HCT116 (cell line): ENCODE data around the gene PSMD2. TPM values are rescaled to one million over a fixed set of nuclear protein-coding genes. Genes with fewer than 3 reads are reported as not detected.

Source experiments
- ATAC-seq: fragments of 200-7000 bp; cut with Tn5 transposase; 2 replicates; pipeline ENCODE4 v1.9.1; 2020; ENCODE audit warnings: mild to moderate bottlenecking, moderate library complexity
- BruUV-seq: library from RNA; stranded (reverse); fragments of 400-500 nt; replicated peaks from 2 replicates; lab custom pipeline; 2021; lab: Mats Ljungman, UMichigan
- CTCF ChIA-PET: fragments of 300-600 bp; sonication (Branson Sonifier 250); formaldehyde crosslinking; loops from one replicate; lab custom pipeline; 2021; ENCODE audit warnings: antibody characterized with exemption; lab: Charles Lee
- POLR2A ChIA-PET: fragments of 300-600, 350-600 bp; sonication (Branson Sonifier 250); formaldehyde crosslinking; loops from one replicate; lab custom pipeline; 2021; ENCODE audit warnings: antibody characterized with exemption; lab: Charles Lee
- RAD21 ChIA-PET, 2 experiments: fragments of 300-600 bp; sonication (Branson Sonifier 250); formaldehyde crosslinking; loops; one replicate each; lab custom pipeline; 2023; ENCODE audit warnings: low total read pairs in 2 of 2; ENCODE audit not compliant: uncharacterized antibody in 2 of 2, unreplicated experiment in 2 of 2, low non-redundant PET in 1 of 2; lab: Charles Lee
- DNase-seq: peaks from one replicate; pipeline ENCODE4 v3.0.0-alpha.2; 2010; ENCODE audit warnings: low read depth, low spot score
- H2AFZ ChIP-seq: fragments of 200-600 bp; shearing (Covaris generic), sonication (generic); 2 replicates; pipeline ENCODE4 v1.6.1; 2017; ENCODE audit warnings: low read depth, mixed run types, mixed read lengths, antibody characterized with exemption, low read length; ENCODE audit not compliant: poor library complexity, severe bottlenecking
- H3K27ac ChIP-seq: 2 replicates; pipeline ENCODE4 v1.5.1; 2012; ENCODE audit warnings: low read depth, low read length
- H3K27me3 ChIP-seq: fragments of 200-600 bp; sonication (generic); 2 replicates; pipeline ENCODE4 v1.6.1; 2016; ENCODE audit warnings: mixed run types, low read length, mixed read lengths; ENCODE audit not compliant: insufficient read depth
- H3K36me3 ChIP-seq, 2 experiments: fragments of 200-500 bp in 1 of 2; fragments of 200-600 bp in 1 of 2; sonication (Bioruptor generic) in 1 of 2; sonication (generic) in 1 of 2; 2 replicates each; pipeline versions ENCODE4 v1.5.1 to v1.6.1; 2014 to 2016; ENCODE audit warnings: low read length in 2 of 2, inconsistent platforms in 1 of 2, mixed read lengths in 1 of 2, mixed run types in 1 of 2; ENCODE audit not compliant: insufficient read depth in 2 of 2, control insufficient read depth in 1 of 2
- H3K4me1 ChIP-seq, 2 experiments: fragments of 200-600 bp in 1 of 2; sonication (generic) in 1 of 2; 2 replicates each; pipeline versions ENCODE4 v1.5.1 to v1.6.1; 2012 to 2017; ENCODE audit warnings: low read length in 2 of 2, inconsistent platforms in 1 of 2, mild to moderate bottlenecking in 1 of 2, mixed read lengths in 1 of 2, mixed run types in 1 of 2, moderate library complexity in 1 of 2; ENCODE audit not compliant: insufficient read depth in 2 of 2, control insufficient read depth in 1 of 2
- H3K4me2 ChIP-seq: fragments of 200-600 bp; sonication (generic); 2 replicates; pipeline ENCODE4 v1.6.1; 2017; ENCODE audit warnings: mixed run types, low read length, mixed read lengths
- H3K4me3 ChIP-seq, 2 experiments: fragments of 200-600 bp in 1 of 2; sonication (generic) in 1 of 2; replicated peaks in 1 of 2; 2 replicates each; pipeline ENCODE4 v1.5.1; 2011 to 2016; ENCODE audit warnings: low read length in 2 of 2, control low read depth in 1 of 2, low read depth in 1 of 2, mild to moderate bottlenecking in 1 of 2, mixed read lengths in 1 of 2, mixed run types in 1 of 2
- H3K79me2 ChIP-seq: fragments of 200-600 bp; sonication (generic); 2 replicates; pipeline ENCODE4 v1.6.1; 2017; ENCODE audit warnings: mild to moderate bottlenecking, mixed run types, low read length, moderate library complexity, mixed read lengths; ENCODE audit not compliant: insufficient read depth
- H3K9ac ChIP-seq: fragments of 200-600 bp; sonication (generic); 2 replicates; pipeline ENCODE4 v1.6.1; 2016; ENCODE audit warnings: low read length, mixed read lengths
- H3K9me2 ChIP-seq: fragments of 200-600 bp; sonication (generic), shearing (Covaris generic); 2 replicates; pipeline ENCODE4 v1.6.1; 2017; ENCODE audit warnings: mixed run types, mild to moderate bottlenecking, moderate library complexity; ENCODE audit not compliant: insufficient read depth
- H3K9me3 ChIP-seq, 2 experiments: fragments of 200-500 bp in 1 of 2; fragments of 200-600 bp in 1 of 2; sonication (Bioruptor generic) in 1 of 2; sonication (generic) in 1 of 2; 2 replicates each; pipeline ENCODE4 v1.6.1; 2014 to 2017; ENCODE audit warnings: low read length in 2 of 2, mixed read lengths in 2 of 2, inconsistent platforms in 1 of 2, low read depth in 1 of 2, mild to moderate bottlenecking in 1 of 2, mixed run types in 1 of 2, moderate library complexity in 1 of 2; ENCODE audit not compliant: control insufficient read depth in 1 of 2, insufficient read depth in 1 of 2
- H4K20me1 ChIP-seq: fragments of 200-600 bp; sonication (generic), shearing (Covaris generic); 2 replicates; pipeline ENCODE4 v1.6.1; 2017; ENCODE audit warnings: mixed run types, mild to moderate bottlenecking, moderate library complexity; ENCODE audit not compliant: insufficient read depth
- EGR1 ChIP-seq: IDR thresholded peaks from 2 replicates; pipeline ENCODE4 v1.6.1; 2012; ENCODE audit warnings: low read depth
- EZH2 ChIP-seq: fragments of 200-600 bp; sonication (generic); IDR thresholded peaks from 2 replicates; pipeline ENCODE4 v1.6.1; 2017; ENCODE audit warnings: antibody characterized with exemption, mixed run types
- EZH2phosphoT487 ChIP-seq: fragments of 200-600 bp; IDR thresholded peaks from 2 replicates; pipeline ENCODE4 v1.6.1; 2018; ENCODE audit warnings: antibody characterized with exemption, borderline replicate concordance
- JUND ChIP-seq: IDR thresholded peaks from 2 replicates; pipeline ENCODE4 v1.6.1; 2012
- POLR2AphosphoS5 ChIP-seq: IDR thresholded peaks from 2 replicates; pipeline ENCODE4 v1.6.1; 2011; ENCODE audit warnings: mild to moderate bottlenecking, low read depth, low read length, moderate library complexity
- RAD21 ChIP-seq: IDR thresholded peaks from 2 replicates; pipeline ENCODE4 v1.6.1; 2012; ENCODE audit warnings: low read depth, mild to moderate bottlenecking
- SIN3A ChIP-seq: IDR thresholded peaks from 2 replicates; pipeline ENCODE4 v1.6.1; 2012; ENCODE audit warnings: low read depth
- TCF7L2 ChIP-seq: IDR thresholded peaks from 2 replicates; pipeline ENCODE4 v1.7.0; 2011; ENCODE audit warnings: borderline replicate concordance, inconsistent platforms; ENCODE audit not compliant: insufficient read depth, insufficient read length; ENCODE audit errors: extremely low read depth
- intact Hi-C: fragments of 100-400 bp; cut with micrococcal nuclease; formaldehyde crosslinking; loops from 2 replicates; pipeline ENCODE4 v1.10.0; 2022
- total RNA-seq: library from RNA; stranded (reverse); gene quantifications from one replicate; pipeline ENCODE4 v1.2.1, GENCODE V29; 2021; ENCODE audit not compliant: unreplicated experiment
- TF ChIP-seq, protein P1 (sequence below): IDR thresholded peaks from 2 replicates; pipeline ENCODE4 v1.6.1; 2011; ENCODE audit warnings: mild to moderate bottlenecking, low read length, moderate library complexity; ENCODE audit not compliant: insufficient replicate concordance; ENCODE audit errors: extremely low read depth
- TF ChIP-seq, protein P2 (sequence below): IDR thresholded peaks from 2 replicates; pipeline ENCODE4 v1.6.1; 2012; ENCODE audit warnings: low read depth

PSMD2 gene
- total RNA-seq, 1 experiment from 2014 or later, result 402 TPM

DNA sequence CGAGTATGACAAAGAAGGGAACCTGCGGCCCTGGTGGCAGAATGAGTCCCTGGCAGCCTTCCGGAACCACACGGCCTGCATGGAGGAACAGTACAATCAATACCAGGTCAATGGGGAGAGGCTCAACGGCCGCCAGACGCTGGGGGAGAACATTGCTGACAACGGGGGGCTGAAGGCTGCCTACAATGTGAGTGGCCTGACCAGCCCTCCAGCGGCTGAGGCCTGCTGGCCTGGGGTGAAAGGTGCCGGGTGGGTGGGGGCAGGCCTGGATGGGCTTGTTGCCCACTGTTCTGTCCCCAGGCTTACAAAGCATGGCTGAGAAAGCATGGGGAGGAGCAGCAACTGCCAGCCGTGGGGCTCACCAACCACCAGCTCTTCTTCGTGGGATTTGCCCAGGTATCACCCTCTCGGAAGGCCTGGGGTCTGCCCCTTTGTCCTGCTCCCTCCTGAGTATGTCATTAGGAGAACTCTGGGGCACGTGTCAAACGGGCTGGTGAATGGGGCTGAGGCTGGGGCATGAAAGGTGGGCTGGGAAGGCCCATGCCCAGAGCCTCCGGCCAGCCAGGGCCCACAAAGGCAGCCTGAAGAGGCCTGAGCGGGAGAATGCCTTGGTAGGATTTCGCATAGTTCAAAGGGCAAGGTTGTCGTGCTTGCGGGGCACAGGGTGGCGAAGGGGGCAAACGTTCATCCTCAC is 7.8 kb upstream of the PSMD2 start:
- H3K4me3 ChIP-seq, result no peak overlapping the region
- no peaks in the 10 kb centered on the region for H3K9me2 ChIP-seq
- H3K27me3 ChIP-seq, result no peaks in the 10 kb centered on the region
- no peaks in the 10 kb centered on the region for H3K9me3 ChIP-seq
- intact Hi-C loops, result no loop called here
- TF ChIP-seq SIN3A (no peak), JUND (no peak), POLR2AphosphoS5 (no peak)
- TF ChIP-seq, protein P1, sequence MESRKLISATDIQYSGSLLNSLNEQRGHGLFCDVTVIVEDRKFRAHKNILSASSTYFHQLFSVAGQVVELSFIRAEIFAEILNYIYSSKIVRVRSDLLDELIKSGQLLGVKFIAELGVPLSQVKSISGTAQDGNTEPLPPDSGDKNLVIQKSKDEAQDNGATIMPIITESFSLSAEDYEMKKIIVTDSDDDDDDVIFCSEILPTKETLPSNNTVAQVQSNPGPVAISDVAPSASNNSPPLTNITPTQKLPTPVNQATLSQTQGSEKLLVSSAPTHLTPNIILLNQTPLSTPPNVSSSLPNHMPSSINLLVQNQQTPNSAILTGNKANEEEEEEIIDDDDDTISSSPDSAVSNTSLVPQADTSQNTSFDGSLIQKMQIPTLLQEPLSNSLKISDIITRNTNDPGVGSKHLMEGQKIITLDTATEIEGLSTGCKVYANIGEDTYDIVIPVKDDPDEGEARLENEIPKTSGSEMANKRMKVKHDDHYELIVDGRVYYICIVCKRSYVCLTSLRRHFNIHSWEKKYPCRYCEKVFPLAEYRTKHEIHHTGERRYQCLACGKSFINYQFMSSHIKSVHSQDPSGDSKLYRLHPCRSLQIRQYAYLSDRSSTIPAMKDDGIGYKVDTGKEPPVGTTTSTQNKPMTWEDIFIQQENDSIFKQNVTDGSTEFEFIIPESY, result no peak
- no peaks in the 10 kb centered on the region for H3K79me2 ChIP-seq
- ChIA-PET POLR2A (no interaction called here), CTCF (no interaction called here), RAD21 (no interaction called here)
- H3K9ac ChIP-seq, result no peak overlapping the region
- H2AFZ ChIP-seq, result no peak overlapping the region
- H3K27ac ChIP-seq, result no peak overlapping the region
- no peaks in the 10 kb centered on the region for H3K36me3 ChIP-seq
- ATAC-seq (no peak), DNase-seq (no peak)
- H4K20me1 ChIP-seq, result no peaks in the 10 kb centered on the region
- BruUV-seq, result no TSS peak
- H3K4me1 ChIP-seq, result peaks cover 0 to 5% of the 10 kb centered on the region in 2 experiments; a peak in 1 of 4 replicates
- H3K4me2 ChIP-seq, result no peak overlapping the region

DNA sequence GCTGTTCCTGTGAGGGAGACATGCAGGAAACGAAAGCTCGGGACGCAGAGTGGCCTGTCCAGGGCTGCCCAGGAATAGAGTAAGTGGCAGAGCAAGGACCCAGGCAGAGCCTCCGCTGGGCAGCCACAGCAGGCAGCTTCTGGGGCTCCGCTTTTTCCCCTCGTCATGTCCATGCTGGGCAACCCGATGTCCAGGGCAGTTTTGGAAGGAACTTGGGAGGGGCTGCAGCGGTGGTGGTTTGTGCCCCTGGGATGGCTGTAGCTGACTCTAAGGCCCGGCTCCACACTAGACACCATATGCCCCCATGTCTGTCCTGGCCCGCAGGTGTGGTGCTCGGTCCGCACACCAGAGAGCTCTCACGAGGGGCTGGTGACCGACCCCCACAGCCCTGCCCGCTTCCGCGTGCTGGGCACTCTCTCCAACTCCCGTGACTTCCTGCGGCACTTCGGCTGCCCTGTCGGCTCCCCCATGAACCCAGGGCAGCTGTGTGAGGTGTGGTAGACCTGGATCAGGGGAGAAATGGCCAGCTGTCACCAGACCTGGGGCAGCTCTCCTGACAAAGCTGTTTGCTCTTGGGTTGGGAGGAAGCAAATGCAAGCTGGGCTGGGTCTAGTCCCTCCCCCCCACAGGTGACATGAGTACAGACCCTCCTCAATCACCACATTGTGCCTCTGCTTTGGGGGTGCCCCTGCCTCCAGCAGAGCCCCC is 7.1 kb upstream of the PSMD2 start:
- POLR2A ChIA-PET, result no interaction called here

More for the DNA sequence above, 7.1 kb upstream of the PSMD2 start:
- ChIA-PET CTCF (no interaction called here), RAD21 (no interaction called here)
- Histone ChIP-seq H3K9me3 (no peaks in the 10 kb centered on the region), H3K9ac (no peak overlapping the region), H3K9me2 (no peaks in the 10 kb centered on the region), H3K4me1 (peaks cover 0 to 5% of the 10 kb centered on the region in 2 experiments; a peak in 1 of 4 replicates), H3K79me2 (no peaks in the 10 kb centered on the region), H3K4me3 (no peak overlapping the region), H4K20me1 (no peaks in the 10 kb centered on the region), H2AFZ (no peak overlapping the region), H3K27me3 (no peaks in the 10 kb centered on the region), H3K36me3 (no peaks in the 10 kb centered on the region), H3K4me2 (no peak overlapping the region), H3K27ac (no peak overlapping the region)
- intact Hi-C loops, result no loop called here
- BruUV-seq, result no TSS peak
- no peak for ATAC-seq
- no peak for DNase-seq
- TF ChIP-seq POLR2AphosphoS5 (no peak), EZH2 (no peak), TCF7L2 (no peak), EGR1 (no peak), EZH2phosphoT487 (no peak), RAD21 (no peak)
- TF ChIP-seq, protein P2, sequence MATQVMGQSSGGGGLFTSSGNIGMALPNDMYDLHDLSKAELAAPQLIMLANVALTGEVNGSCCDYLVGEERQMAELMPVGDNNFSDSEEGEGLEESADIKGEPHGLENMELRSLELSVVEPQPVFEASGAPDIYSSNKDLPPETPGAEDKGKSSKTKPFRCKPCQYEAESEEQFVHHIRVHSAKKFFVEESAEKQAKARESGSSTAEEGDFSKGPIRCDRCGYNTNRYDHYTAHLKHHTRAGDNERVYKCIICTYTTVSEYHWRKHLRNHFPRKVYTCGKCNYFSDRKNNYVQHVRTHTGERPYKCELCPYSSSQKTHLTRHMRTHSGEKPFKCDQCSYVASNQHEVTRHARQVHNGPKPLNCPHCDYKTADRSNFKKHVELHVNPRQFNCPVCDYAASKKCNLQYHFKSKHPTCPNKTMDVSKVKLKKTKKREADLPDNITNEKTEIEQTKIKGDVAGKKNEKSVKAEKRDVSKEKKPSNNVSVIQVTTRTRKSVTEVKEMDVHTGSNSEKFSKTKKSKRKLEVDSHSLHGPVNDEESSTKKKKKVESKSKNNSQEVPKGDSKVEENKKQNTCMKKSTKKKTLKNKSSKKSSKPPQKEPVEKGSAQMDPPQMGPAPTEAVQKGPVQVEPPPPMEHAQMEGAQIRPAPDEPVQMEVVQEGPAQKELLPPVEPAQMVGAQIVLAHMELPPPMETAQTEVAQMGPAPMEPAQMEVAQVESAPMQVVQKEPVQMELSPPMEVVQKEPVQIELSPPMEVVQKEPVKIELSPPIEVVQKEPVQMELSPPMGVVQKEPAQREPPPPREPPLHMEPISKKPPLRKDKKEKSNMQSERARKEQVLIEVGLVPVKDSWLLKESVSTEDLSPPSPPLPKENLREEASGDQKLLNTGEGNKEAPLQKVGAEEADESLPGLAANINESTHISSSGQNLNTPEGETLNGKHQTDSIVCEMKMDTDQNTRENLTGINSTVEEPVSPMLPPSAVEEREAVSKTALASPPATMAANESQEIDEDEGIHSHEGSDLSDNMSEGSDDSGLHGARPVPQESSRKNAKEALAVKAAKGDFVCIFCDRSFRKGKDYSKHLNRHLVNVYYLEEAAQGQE, result no peak
